A549 (cell line): ENCODE measurements around the gene IL12B. TPM values are rescaled to one million over a fixed set of nuclear protein-coding genes. Genes with fewer than 3 reads are reported as not detected.
A peak's percentile ranks its signal among the peaks of the same experiment; 100 is the strongest.

Experiments
- ATAC-seq, 2 experiments: fragments of 200-7000 bp in 1 of 2; fragments of >200 bp in 1 of 2; cut with Nextera tagmentation in 1 of 2; cut with Tn5 transposase in 1 of 2; 3 replicates each; pipeline versions ENCODE4 v1.8.0 to v1.9.1; 2018 to 2020; ENCODE audit warnings: mild to moderate bottlenecking in 1 of 2, moderate library complexity in 1 of 2
- CTCF ChIA-PET: fragments of 300-600 bp; sonication (Branson Sonifier 250); formaldehyde crosslinking; extraction: SDS; loops from one replicate; lab custom pipeline; 2021; ENCODE audit warnings: antibody characterized with exemption, inconsistent platforms; lab: Yijun Ruan, JAX
- POLR2A ChIA-PET: fragments of 350-600 bp; formaldehyde crosslinking; extraction: SDS; loops from one replicate; lab custom pipeline; 2021; ENCODE audit warnings: antibody characterized with exemption, inconsistent platforms; lab: Yijun Ruan, JAX
- DNase-seq, 2 experiments: peaks; one replicate each; pipeline versions ENCODE4 v3.0.0 to v3.0.0-alpha.2; 2011 to 2016; ENCODE audit warnings: low read depth in 1 of 2, low spot score in 1 of 2
- FAIRE-seq: peaks from 2 replicates; lab custom pipeline; 2011; peaks lifted over from hg19 to GRCh38; lab: Jason Lieb, UNC
- H3K27ac ChIP-seq, 2 experiments: fragments of >200 bp; sonication (Bioruptor Twin); formaldehyde crosslinking; 3 replicates each; pipeline ENCODE4 v1.5.1; 2016 to 2017
- H3K4me1 ChIP-seq: fragments of >200 bp; sonication (Bioruptor Twin); formaldehyde crosslinking; 3 replicates; pipeline ENCODE4 v1.6.1; 2016
- H3K4me2 ChIP-seq: fragments of >200 bp; sonication (Bioruptor Twin); formaldehyde crosslinking; 3 replicates; pipeline ENCODE4 v1.6.1; 2016
- H3K4me3 ChIP-seq: fragments of >200 bp; sonication (Bioruptor Twin); formaldehyde crosslinking; 3 replicates; pipeline ENCODE4 v1.5.1; 2016
- H3K9me3 ChIP-seq: fragments of >200 bp; sonication (Bioruptor Twin); formaldehyde crosslinking; 3 replicates; pipeline ENCODE4 v1.6.1; 2016
- BHLHE40 ChIP-seq: IDR thresholded peaks from 2 replicates; pipeline ENCODE4 v1.6.1; 2012; ENCODE audit warnings: low read depth, low read length, inconsistent platforms
- CEBPB ChIP-seq, 2 experiments: fragments of >200 bp in 1 of 2; sonication (Bioruptor Twin) in 1 of 2; formaldehyde crosslinking in 1 of 2; IDR thresholded peaks; 2 replicates each; pipeline ENCODE4 v1.6.1; 2012 to 2016
- CHD2 ChIP-seq: fragments of 150-350 bp; IDR thresholded peaks from 2 replicates; pipeline ENCODE4 v1.6.1; 2014; ENCODE audit warnings: low read length; ENCODE audit not compliant: partially characterized antibody
- CHD4 ChIP-seq: fragments of 200-600 bp; sonication (generic); IDR thresholded peaks from 2 replicates; pipeline ENCODE4 v1.6.1; 2016; ENCODE audit warnings: antibody characterized with exemption, mild to moderate bottlenecking, borderline replicate concordance
- EHF ChIP-seq: fragments of 250-450 bp; sonication (Bioruptor Pico); IDR thresholded peaks from 2 replicates; pipeline ENCODE4 v1.5.0; 2020; ENCODE audit warnings: mild to moderate bottlenecking
- FOSB ChIP-seq: fragments of 250-450 bp; sonication (Bioruptor Pico); IDR thresholded peaks from 2 replicates; pipeline ENCODE4 v1.5.0; 2020; ENCODE audit warnings: mild to moderate bottlenecking, moderate library complexity
- FOSL2 ChIP-seq, 2 experiments: fragments of 450-650 bp in 1 of 2; fragments of >200 bp in 1 of 2; sonication (Bioruptor Twin) in 1 of 2; formaldehyde crosslinking; IDR thresholded peaks; 2 replicates each; pipeline versions ENCODE4 v1.5.0 to v1.6.1; 2016 to 2020; ENCODE audit warnings: mild to moderate bottlenecking in 1 of 2, moderate library complexity in 1 of 2
- FOXS1 ChIP-seq: fragments of 250-450 bp; sonication (Bioruptor Pico); IDR thresholded peaks from 2 replicates; pipeline ENCODE4 v1.5.0; 2020; ENCODE audit warnings: mild to moderate bottlenecking, moderate library complexity
- HOXA7 ChIP-seq: fragments of 250-450 bp; sonication (Bioruptor Pico); IDR thresholded peaks from 2 replicates; pipeline ENCODE4 v1.5.0; 2020; ENCODE audit warnings: mild to moderate bottlenecking, moderate library complexity
- HOXB13 ChIP-seq: fragments of 250-450 bp; sonication (Bioruptor Pico); IDR thresholded peaks from 2 replicates; pipeline ENCODE4 v1.5.0; 2020; ENCODE audit warnings: low read depth, mild to moderate bottlenecking, moderate library complexity
- HOXB5 ChIP-seq: fragments of 250-450 bp; sonication (Bioruptor Pico); IDR thresholded peaks from 2 replicates; pipeline ENCODE4 v1.5.0; 2020; ENCODE audit warnings: mild to moderate bottlenecking, moderate library complexity
- JUN ChIP-seq, 2 experiments: fragments of >200 bp; sonication (Bioruptor Twin); formaldehyde crosslinking; IDR thresholded peaks; 2 replicates in 1 of 2; 3 replicates in 1 of 2; pipeline ENCODE4 v1.6.1; 2016 to 2017
- KDM1A ChIP-seq: fragments of 200-600 bp; sonication (generic); IDR thresholded peaks from 2 replicates; pipeline ENCODE4 v1.6.1; 2016; ENCODE audit warnings: low read depth, mild to moderate bottlenecking
- NFE2L2 ChIP-seq: fragments of 150-350 bp; conservative IDR thresholded peaks from 2 replicates; pipeline ENCODE4 v1.6.1; 2014; ENCODE audit warnings: low read length
- NPAS2 ChIP-seq: fragments of 250-450 bp; sonication (Bioruptor Pico); IDR thresholded peaks from 2 replicates; pipeline ENCODE4 v1.8.0; 2022; ENCODE audit warnings: mild to moderate bottlenecking, moderate library complexity, borderline replicate concordance
- RARB ChIP-seq: fragments of 250-450 bp; sonication (Bioruptor Pico); IDR thresholded peaks from 2 replicates; pipeline ENCODE4 v1.8.0; 2021; ENCODE audit warnings: mild to moderate bottlenecking, moderate library complexity
- SREBF2 ChIP-seq: fragments of 450-650 bp; IDR thresholded peaks from 2 replicates; pipeline ENCODE4 v1.6.1; 2014; ENCODE audit warnings: mild to moderate bottlenecking, moderate library complexity
- ZC3H11A ChIP-seq: fragments of 450-650 bp; IDR thresholded peaks from 2 replicates; pipeline ENCODE4 v1.6.1; 2014; ENCODE audit warnings: antibody characterized with exemption, mild to moderate bottlenecking
- WGBS: methylation state at CpG from one replicate; pipeline ENCODE4 v1.1.6; 2017; ENCODE audit errors: missing lambda C conversion rate; 5-methylcytosine and 5-hydroxymethylcytosine counted together
- polyA plus RNA-seq, 4 experiments: library from polyadenylated mRNA; depleted of rRNA in 3 of 4; stranded (reverse); fragments of >200 nt; fragmentation: RNase III in 1 of 4; extraction: RNeasy Plus Mini Kit Qiagen cat#74134 plus additional on column Dnase treatment in 1 of 4; gene quantifications; 2 replicates in 3 of 4; 3 replicates in 1 of 4; pipeline ENCODE4 v1.2.3, GENCODE V29; 2011 to 2017
- TF ChIP-seq, protein P1 (sequence below): fragments of >200 bp; sonication (Bioruptor Twin); formaldehyde crosslinking; IDR thresholded peaks from 3 replicates; pipeline ENCODE4 v1.6.1; 2016
- TF ChIP-seq, protein P2 (sequence below): fragments of 250-450 bp; sonication (Bioruptor Pico); IDR thresholded peaks from 2 replicates; pipeline ENCODE4 v1.5.0; 2020; ENCODE audit warnings: low read depth, mild to moderate bottlenecking, moderate library complexity
- TF ChIP-seq, protein P3 (sequence below): IDR thresholded peaks from 2 replicates; pipeline ENCODE4 v1.6.1; 2012

Gene IL12B
- polyA plus RNA-seq, 2 of the 4 experiments (the other 2 are of a cell fraction): 0.08 to 0.09 TPM

DNA sequence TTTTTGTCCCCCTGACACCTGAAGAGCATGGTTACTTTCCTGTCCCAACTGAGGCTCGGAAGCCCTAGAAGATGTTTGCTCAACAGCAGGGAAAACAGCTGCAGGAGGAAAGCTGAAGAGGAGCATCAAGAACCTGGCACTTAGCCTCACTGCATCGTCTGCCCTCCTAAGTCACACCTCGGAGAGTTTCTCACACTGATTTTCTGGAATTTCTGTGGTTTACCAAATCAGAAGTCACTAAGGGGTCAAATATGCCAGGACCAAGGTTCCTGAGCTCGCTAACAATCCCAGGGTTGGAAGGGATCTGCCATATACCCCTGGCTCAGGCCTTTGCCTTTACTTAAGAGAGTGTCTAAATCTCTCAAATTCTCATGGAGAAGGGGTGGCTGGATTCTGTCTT is 5.3 kb downstream of the IL12B start:
- 67% methylated on average over 4 of the region's 4 CpGs for WGBS
- CTCF ChIA-PET: interaction anchor here (0.5 to 3.7 kb wide), 8 partner anchors 8 to 178 kb away, joined by 3 to 20 read pairs (median 4); no protein-coding TSS in a partner anchor
- no peak for DNase-seq
- Histone ChIP-seq H3K4me1 (0 out of 3 replicates have a peak, but pooled peaks cover 1% of the 10 kb centered on the region), H3K27ac (no peak overlapping the region), H3K4me3 (no peak overlapping the region), H3K9me3 (no peaks in the 10 kb centered on the region), H3K4me2 (no peak overlapping the region)
- no peak for ATAC-seq
- POLR2A ChIA-PET: no interaction called here
- no peak for FAIRE-seq
- TF ChIP-seq FOXS1 (CRISPR knock-in tag) (no peak), SREBF2 (no peak), HOXB13 (CRISPR knock-in tag) (no peak)

DNA sequence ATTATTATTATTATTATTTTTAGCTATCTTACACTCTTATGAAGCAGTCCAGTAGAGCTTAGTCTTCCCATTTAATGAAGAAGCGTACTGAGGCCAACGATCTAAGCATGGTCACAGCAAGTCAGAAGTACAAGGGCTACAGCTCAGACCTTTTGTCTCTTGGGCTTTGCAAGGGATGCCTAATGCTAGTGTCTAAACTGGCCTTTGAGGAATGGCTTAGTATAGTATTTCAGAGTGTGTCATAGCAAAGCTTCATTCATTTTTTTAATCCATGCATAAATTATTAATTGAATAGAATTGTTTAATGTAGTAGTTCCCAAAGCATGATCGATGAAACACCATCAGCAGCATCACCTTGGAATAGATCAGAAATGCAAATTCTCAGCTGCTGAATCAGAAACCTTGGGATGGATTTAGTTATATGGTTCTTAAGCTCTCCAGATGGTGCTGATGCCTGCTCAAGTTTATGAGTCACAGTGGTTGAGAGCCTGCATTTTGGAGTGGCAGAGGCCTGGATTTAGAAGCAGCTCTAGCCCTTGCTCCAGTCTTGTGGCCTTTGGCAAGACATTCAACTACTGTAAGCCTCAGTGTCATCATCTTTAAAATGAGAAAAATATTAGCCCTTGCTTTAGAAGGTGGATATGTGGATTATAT is 6.1 kb downstream of the IL12B start:
- TF ChIP-seq HOXA7 (CRISPR knock-in tag): no peak
- no peak for TF ChIP-seq SREBF2
- TF ChIP-seq RARB: no peak
- TF ChIP-seq HOXB5: no peak
- TF ChIP-seq JUN (IDR thresholded peaks at IDR 0.05): no peak
- no peak for TF ChIP-seq EHF (CRISPR knock-in tag)
- TF ChIP-seq CHD4: no peak
- TF ChIP-seq KDM1A: no peak
- no peak for TF ChIP-seq ZC3H11A
- TF ChIP-seq FOSB (CRISPR knock-in tag): no peak
- no peak for DNase-seq
- ATAC-seq: 0 out of 6 replicates have a peak, but pooled peaks have one; percentile 30 to 51
- WGBS: 82% methylated on average over 3 of the region's 3 CpGs
- H3K4me2 ChIP-seq: no peak overlapping the region
- CTCF ChIA-PET: interaction anchor here (0.6 to 3.7 kb wide), 11 partner anchors 8 to 663 kb away, joined by 3 to 20 read pairs (median 4); no protein-coding TSS in a partner anchor
- POLR2A ChIA-PET: no interaction called here
- no peak overlapping the region for H3K4me3 ChIP-seq
- no peaks in the 10 kb centered on the region for H3K9me3 ChIP-seq
- H3K4me1 ChIP-seq: no peaks in the 10 kb centered on the region
- no peak overlapping the region for H3K27ac ChIP-seq
- no peak for FAIRE-seq

DNA sequence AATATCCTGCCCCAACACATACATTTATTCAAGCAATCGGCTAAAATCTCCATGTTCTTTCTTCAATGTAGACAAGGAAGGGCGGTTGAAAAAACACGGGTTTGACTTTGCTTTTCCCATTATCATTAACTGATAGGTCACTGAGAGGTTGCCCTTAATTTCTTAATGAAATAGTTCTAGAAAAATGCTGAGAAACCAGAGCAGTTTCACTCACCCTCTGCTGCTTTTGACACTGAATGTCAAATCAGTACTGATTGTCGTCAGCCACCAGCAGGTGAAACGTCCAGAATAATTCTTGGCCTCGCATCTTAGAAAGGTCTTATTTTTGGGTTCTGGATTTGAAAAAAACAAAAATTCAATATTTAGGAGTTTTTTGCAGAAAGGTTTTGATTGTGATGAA is 8.1 kb downstream of the IL12B start:
- Histone ChIP-seq H3K4me1 (no peaks in the 10 kb centered on the region), H3K4me2 (no peak overlapping the region), H3K4me3 (no peak overlapping the region), H3K9me3 (no peaks in the 10 kb centered on the region), H3K27ac (no peak overlapping the region)
- FAIRE-seq (no peak), DNase-seq (no peak), ATAC-seq (no peak)
- ChIA-PET POLR2A (no interaction called here), CTCF (interaction anchor here (2.8 kb wide), 1 partner anchor 10 kb away, joined by 16 read pairs; no protein-coding TSS in a partner anchor)
- WGBS: 68% methylated on average over 6 of the region's 6 CpGs
- TF ChIP-seq, protein P1, sequence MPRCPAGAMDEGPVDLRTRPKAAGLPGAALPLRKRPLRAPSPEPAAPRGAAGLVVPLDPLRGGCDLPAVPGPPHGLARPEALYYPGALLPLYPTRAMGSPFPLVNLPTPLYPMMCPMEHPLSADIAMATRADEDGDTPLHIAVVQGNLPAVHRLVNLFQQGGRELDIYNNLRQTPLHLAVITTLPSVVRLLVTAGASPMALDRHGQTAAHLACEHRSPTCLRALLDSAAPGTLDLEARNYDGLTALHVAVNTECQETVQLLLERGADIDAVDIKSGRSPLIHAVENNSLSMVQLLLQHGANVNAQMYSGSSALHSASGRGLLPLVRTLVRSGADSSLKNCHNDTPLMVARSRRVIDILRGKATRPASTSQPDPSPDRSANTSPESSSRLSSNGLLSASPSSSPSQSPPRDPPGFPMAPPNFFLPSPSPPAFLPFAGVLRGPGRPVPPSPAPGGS: no peak
- TF ChIP-seq NPAS2 (CRISPR knock-in tag) (no peak), CEBPB (IDR thresholded peaks at IDR 0.05) (no peak), NFE2L2 (no peak), BHLHE40 (no peak), CHD2 (no peak), RARB (no peak), FOSL2 (IDR thresholded peaks at IDR 0.05) (no peak), FOSL2 (CRISPR knock-in tag; IDR thresholded peaks at IDR 0.05) (no peak)
- TF ChIP-seq, protein P2, sequence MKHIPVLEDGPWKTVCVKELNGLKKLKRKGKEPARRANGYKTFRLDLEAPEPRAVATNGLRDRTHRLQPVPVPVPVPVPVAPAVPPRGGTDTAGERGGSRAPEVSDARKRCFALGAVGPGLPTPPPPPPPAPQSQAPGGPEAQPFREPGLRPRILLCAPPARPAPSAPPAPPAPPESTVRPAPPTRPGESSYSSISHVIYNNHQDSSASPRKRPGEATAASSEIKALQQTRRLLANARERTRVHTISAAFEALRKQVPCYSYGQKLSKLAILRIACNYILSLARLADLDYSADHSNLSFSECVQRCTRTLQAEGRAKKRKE (CRISPR knock-in tag): no peak
- TF ChIP-seq, protein P3, sequence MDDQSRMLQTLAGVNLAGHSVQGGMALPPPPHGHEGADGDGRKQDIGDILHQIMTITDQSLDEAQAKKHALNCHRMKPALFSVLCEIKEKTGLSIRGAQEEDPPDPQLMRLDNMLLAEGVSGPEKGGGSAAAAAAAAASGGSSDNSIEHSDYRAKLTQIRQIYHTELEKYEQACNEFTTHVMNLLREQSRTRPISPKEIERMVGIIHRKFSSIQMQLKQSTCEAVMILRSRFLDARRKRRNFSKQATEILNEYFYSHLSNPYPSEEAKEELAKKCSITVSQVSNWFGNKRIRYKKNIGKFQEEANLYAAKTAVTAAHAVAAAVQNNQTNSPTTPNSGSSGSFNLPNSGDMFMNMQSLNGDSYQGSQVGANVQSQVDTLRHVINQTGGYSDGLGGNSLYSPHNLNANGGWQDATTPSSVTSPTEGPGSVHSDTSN: no peak
